Measurements from ENCODE around the gene PATJ. TPM values are rescaled to one million over a fixed set of nuclear protein-coding genes. Genes with fewer than 3 reads are reported as not detected.

The PATJ gene
- total and polyA plus RNA-seq, 2 experiments from 2014 or later = 10.8 to 18.7 TPM

DNA sequence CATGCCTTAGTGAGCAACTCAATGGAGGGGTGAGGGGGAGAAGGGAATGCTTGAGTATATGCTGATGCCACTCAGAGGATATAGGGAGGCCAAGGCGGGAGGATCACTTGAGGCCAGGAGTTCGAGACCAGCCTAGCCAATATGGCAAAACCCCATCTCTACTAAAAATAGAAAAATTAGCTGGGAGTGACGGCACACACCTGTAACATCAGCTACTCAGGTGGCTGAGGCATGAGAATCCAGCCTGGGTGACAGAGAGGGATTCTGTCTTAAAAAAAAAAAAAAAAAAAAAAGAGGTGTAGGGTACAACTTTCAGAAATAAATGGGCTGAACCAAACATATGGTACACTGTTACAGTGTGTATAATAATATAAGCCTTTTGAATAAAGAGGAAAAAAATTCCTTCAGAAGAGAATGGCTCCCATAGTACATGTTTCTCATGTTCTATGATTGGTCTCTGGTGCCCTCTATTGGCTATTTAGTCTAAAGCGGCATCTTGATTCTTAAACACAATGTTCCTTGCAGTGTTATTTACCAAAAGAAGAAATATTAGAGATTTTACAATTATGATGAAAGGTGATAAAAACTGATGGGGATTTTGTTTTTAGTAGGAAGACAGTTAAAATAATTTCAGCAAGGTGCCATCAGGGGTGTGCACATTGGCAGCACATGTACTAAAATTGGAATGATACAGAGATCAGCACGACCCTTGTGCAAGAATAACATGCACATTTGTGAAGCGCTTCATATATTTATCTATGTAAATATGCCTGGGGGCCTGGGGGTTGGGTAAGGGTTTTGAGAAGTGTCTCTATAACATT, 109.8 kb downstream of the PATJ start:
- no peak overlapping the region for H3K4me3 ChIP-seq
- H3K4me1 ChIP-seq (ENCODE audit: low read depth) = peaks cover 2% of the 10 kb centered on the region
- no peaks in the 10 kb centered on the region for H3K9me3 ChIP-seq (ENCODE audit: low read depth)
- no peak overlapping the region for H3K27ac ChIP-seq
- no peaks in the 10 kb centered on the region for H3K27me3 ChIP-seq
- H3K36me3 ChIP-seq = no peaks in the 10 kb centered on the region
- DNase-seq (ENCODE audit: low read depth in 1 of 2, low spot score in 1 of 2) = peak; percentile 77 to 89
- TF ChIP-seq, protein P1, sequence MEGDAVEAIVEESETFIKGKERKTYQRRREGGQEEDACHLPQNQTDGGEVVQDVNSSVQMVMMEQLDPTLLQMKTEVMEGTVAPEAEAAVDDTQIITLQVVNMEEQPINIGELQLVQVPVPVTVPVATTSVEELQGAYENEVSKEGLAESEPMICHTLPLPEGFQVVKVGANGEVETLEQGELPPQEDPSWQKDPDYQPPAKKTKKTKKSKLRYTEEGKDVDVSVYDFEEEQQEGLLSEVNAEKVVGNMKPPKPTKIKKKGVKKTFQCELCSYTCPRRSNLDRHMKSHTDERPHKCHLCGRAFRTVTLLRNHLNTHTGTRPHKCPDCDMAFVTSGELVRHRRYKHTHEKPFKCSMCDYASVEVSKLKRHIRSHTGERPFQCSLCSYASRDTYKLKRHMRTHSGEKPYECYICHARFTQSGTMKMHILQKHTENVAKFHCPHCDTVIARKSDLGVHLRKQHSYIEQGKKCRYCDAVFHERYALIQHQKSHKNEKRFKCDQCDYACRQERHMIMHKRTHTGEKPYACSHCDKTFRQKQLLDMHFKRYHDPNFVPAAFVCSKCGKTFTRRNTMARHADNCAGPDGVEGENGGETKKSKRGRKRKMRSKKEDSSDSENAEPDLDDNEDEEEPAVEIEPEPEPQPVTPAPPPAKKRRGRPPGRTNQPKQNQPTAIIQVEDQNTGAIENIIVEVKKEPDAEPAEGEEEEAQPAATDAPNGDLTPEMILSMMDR (IDR thresholded peaks at IDR 0.05; ENCODE audit: low read depth, low read length) = peak; percentile 69

DNA sequence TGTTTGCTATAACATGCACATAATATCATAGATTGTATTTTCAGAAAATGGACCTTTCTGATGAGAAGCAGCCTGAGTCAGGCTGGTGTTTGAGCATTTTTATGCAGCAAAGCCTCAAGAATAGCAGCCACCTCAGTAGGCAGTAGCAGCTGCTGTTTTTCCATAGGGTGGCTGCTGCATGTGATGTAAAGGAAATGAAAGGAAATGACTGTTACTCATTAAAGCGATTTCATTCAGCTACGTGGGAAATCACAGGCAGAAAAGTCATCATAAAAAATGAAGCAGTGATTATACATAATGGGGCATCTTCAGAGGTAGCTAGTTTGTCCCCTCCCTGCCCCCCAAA, 110.4 kb downstream of the PATJ start:
- TF ChIP-seq, protein P1 (IDR thresholded peaks at IDR 0.05; ENCODE audit: low read depth, low read length) = no peak

DNA sequence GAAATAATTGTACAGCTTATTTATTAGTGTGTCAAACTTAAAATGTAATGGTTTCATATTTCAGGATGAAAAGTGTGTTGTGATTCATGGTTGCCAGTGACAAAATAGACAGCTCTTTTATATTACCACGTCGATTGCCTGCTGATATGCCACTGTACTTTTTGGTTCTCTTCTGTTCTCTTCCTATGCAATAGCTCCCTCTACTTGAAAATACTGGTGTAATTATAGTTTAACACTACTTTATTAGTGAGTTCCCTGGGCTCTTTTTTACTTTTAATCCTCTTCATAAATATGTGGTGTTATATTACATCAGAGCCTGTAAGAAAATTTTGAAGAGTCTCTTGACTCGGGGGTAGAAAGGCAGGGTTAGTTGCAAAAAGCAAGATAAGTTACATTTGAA, 111.3 kb downstream of the PATJ start:
- peak in 1 of 2 donors; percentile 59 for DNase-seq (ENCODE audit: low read depth in 1 of 2, low spot score in 1 of 2)
- H3K27ac ChIP-seq = no peak overlapping the region
- no peaks in the 10 kb centered on the region for H3K9me3 ChIP-seq (ENCODE audit: low read depth)
- no peak overlapping the region for H3K4me3 ChIP-seq
- TF ChIP-seq, protein P1 (IDR thresholded peaks at IDR 0.05; ENCODE audit: low read depth, low read length) = peak; percentile 44
- peaks cover 2% of the 10 kb centered on the region for H3K4me1 ChIP-seq (ENCODE audit: low read depth)
- no peaks in the 10 kb centered on the region for H3K36me3 ChIP-seq
- H3K27me3 ChIP-seq = no peaks in the 10 kb centered on the region

More for the DNA sequence above, 110.4 kb downstream of the PATJ start:
- H3K27me3 ChIP-seq = no peaks in the 10 kb centered on the region
- H3K4me1 ChIP-seq (ENCODE audit: low read depth) = peaks cover 2% of the 10 kb centered on the region
- DNase-seq (ENCODE audit: low read depth in 1 of 2, low spot score in 1 of 2) = no peak
- H3K9me3 ChIP-seq (ENCODE audit: low read depth) = no peaks in the 10 kb centered on the region
- H3K27ac ChIP-seq = no peak overlapping the region
- H3K36me3 ChIP-seq = no peaks in the 10 kb centered on the region
- H3K4me3 ChIP-seq = no peak overlapping the region

DNA sequence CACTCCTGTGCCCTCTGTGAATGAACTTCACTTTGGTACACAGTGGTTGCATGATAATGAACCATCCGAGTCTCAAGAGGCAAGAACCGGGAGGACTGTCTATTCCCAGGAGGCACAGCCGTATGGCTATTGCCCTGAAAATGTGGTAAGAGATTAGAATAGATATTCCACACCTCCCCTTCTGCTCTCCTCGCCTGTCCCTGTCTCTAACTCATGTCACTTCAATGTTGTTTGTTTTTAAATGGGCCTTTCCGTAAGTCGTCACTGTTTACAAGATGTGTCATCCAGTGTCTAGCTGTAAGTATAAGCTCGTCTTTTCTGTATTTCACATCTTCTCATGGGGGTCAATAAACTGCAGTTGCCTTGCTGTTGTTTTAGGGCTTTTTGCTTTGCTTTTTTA, 122.2 kb downstream of the PATJ start:
- Histone ChIP-seq H3K4me1 (ENCODE audit: low read depth) (no peaks in the 10 kb centered on the region), H3K27me3 (no peaks in the 10 kb centered on the region), H3K9me3 (ENCODE audit: low read depth) (no peaks in the 10 kb centered on the region), H3K36me3 (no peaks in the 10 kb centered on the region), H3K4me3 (no peak overlapping the region), H3K27ac (no peak overlapping the region)
- DNase-seq (ENCODE audit: low read depth in 1 of 2, low spot score in 1 of 2) = no peak
- TF ChIP-seq, protein P1 (IDR thresholded peaks at IDR 0.05; ENCODE audit: low read depth, low read length) = no peak

DNA sequence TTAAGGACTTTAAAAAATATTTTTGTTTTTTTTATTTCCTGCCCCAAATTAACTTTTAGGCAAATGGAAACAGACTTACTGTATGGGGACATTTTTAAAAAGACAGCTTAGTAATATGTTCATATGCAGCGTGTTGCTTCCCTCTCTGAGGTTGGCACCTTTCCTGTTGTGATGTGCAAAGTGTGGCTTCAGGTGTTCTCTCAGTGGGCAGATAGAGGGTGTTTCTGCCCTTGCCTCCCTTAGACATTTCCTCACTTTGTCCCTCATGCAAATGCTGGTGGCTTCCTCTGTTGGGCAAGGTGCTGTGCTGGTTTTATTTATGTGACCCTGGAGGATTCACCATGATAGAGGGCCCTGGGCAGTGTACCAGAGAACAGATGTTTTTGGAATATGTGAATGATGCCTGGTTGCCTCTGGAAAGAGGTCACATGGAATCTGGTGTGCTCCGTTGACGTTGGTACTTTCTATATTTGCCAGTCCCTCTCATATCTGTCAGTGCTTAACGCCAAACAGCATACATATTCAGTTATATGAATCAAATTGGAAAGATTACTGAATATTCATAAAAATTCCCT, 123.5 kb downstream of the PATJ start:
- Histone ChIP-seq H3K9me3 (ENCODE audit: low read depth) (no peaks in the 10 kb centered on the region), H3K4me1 (ENCODE audit: low read depth) (no peaks in the 10 kb centered on the region), H3K36me3 (no peaks in the 10 kb centered on the region), H3K27me3 (no peaks in the 10 kb centered on the region), H3K4me3 (no peak overlapping the region), H3K27ac (no peak overlapping the region)
- TF ChIP-seq, protein P1 (IDR thresholded peaks at IDR 0.05; ENCODE audit: low read depth, low read length) = no peak
- no peak for DNase-seq (ENCODE audit: low read depth in 1 of 2, low spot score in 1 of 2)
